T1000 (cell line): ENCODE measurements around the gene UBIAD1.
"Not testable (repeated sequence)": the region's sequence is repeated elsewhere in the genome, so short reads cannot be mapped to it uniquely, and the experiment has no call there.

Experiments used
- DNase-seq: peaks from one replicate; lab custom pipeline; 2025; ENCODE audit warnings: mixed read lengths; lab: John Stamatoyannopoulos, UW

Gene UBIAD1

DNA sequence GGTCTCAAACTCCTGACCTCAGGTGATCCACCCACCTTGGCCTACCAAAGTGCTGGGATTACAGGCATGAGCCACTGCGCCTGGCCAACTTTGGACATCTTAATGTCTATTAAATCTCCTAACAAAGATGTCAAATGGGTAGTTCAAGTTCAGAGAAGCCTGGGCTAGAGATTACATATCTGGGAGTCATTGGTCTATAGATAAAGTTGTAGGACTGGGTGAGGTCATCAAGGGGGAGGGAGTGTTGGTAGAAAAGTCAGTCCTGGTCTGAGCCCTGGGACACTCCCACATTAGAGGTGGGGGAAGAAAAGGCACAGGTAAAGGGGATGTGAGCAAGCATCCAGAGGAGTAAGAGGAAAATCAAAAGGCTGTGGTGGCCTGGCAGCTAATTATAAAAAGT is 6.6 kb downstream of the UBIAD1 start:
- no peak for DNase-seq

DNA sequence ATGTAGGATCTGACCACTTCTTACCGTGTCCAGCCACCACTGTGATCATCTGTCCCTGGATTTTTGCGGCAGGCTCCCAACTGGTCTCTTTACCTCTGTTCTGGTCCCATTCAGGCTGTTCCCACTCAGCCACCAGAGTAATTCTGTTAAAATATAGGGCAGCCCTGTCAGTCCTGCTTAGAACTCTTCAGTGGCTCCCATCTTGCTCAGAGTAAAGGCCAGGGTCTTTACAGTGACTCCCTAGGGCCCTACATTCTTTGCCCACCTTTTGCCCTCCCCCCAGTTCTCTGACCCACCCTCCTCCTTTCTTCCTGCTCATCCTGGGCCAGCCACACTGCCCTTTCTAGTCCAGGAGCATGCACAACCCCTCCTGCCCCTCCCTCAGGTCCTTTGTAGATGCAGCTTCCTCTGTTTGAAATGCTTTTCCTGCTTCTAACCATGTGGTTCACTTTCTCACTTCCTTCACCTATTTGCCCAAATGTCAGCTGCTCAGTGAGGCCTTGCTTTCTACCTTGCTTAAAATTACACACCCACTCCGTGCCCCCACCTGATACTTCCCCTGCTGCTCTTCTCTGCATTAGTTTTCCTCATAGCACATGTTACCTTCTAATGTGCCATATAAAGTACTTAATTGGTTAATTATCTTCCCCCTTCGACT is 7.8 kb downstream of the UBIAD1 start:
- DNase-seq: no peak

DNA sequence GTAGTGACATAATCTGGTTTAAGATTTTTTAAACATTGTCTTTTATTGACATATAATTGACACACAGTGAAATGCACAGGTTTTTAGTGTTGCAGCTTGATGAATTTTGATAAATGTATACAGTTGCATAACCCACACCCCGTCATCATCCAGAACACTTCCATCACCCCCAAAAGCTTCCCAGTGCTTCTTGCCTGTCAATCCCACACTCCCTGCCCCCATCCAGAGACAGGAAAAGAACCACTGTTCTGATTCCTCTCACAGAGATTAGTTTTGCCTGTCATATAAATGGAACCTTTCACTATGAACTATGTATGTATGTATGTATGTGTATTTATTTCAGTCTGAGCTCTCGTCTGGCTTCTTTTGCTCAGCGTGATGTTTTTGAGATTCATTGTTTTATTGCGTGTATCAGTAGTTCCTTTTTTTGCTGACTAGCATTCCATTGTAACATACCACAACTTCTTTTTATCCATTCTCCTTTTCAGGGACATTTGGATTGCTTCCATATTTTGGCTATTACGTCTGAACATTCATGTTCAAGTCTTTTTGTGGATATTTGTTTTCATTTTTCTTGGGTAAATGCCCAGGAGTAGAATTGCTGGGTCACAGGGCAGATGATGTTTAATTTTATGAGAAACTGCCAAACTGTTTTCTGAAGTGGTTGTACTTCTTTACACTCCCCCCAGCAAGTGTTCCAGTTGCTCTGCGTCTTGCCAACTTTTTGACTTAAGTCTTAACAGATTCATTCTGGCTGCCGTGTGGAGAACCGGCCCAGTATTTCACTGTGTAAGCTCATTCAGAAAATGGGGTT is 8.7 kb downstream of the UBIAD1 start:
- no peak for DNase-seq

DNA sequence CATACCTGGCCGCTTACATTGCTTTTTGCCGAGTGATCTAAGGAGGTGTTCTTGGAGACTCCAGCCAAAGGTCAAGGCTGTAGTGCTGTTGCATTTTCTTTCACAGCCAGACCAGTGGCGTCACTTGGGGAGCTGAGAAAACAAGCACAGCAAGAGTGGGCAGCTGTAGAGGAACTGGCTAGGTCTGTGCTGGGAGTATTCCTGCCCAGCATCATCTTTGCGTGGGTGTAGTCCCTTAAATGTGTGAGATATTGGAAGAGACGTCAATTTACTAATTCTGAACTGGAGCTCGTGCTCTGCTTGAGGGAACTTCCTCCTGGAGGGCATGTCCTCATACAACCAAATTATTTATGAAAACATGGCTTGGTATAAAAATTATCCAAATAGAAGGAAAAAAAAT is 10.2 kb downstream of the UBIAD1 start:
- DNase-seq: no peak

DNA sequence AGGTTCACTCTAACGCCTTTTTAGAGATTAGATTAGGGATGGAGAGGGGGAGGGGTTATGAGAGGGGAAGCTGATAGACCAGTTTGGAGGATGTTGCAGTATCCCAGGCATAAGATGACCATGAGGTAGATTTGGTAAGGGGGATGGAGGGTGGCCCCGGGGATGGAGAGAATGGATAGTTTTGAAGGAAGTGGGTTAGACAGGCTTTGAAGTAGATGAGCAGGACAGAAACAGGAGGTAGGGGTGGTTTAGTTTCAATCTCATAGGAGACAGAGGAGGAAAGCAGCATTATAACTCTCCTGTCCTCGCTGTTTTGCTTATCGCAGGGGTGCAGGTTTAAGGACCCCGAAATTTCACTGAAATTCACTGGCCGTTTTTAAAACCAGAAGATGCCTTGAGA is 11.8 kb downstream of the UBIAD1 start:
- DNase-seq: no peak

DNA sequence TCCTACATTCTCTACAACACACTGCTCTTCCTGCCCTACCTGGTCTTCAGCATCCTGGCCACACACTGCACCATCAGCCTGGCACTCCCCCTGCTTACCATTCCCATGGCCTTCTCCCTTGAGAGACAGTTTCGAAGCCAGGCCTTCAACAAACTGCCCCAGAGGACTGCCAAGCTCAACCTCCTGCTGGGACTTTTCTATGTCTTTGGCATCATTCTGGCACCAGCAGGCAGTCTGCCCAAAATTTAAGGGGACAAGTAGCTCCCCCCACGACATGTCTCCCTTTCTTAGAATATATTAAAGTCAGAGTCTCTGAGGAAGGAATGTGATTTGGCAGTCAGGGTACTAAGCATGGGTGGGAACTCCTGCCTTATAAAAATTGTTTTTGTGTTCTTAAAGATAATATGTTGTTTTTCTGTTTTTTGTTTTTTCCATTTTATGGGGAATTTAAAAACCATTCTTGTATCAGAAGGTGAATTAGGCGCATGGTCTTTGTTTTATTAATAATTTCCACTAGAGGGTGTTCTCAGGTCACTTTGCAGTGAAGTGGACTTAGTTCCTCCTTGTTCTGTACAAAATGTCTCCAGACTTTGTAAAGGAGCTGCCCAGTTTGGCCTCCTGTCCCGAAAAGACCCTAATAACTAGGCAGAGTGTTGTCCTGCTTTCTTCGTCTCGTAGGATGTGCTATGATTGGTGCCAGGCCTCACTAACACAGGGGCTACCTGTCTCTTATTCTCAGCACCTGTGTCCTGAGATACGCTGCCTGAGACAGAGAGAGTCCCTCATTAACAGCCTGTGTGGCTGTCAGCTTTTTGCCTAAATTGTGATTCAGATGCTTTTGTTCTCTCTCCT is 13.1 kb downstream of the UBIAD1 start:
- DNase-seq: no peak

DNA sequence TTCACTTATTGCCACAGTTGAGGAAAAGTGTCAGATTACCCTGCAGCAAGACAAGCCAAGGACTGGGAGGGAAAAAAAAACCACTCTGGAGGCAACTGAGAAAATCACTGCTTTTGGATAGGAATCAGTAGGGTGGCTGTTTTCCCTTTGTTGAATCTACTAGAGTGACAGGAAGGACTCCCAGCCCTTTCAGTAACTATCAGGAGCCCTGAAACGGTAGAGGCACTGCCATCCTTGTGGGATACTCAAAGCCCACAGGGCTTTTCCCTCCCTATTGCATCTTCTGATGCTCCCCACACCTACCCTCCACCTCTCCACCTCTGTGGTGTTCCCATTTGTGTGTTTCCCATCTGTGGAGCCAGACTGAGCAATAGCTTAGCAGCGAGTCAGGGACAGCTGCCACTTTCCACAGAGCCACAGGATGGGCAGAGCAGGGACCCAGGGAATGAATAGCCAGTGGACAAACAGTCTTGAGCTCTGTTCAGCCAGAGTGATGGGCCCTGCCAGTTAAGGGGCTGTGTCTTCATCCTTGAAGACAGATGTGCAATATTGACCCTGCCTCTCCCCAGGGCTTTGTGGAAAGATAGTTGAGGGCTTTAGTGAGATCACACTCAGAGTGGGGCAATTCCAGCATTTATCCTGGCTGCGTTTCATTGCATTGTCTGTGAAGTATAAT is 13.9 kb downstream of the UBIAD1 start:
- no peak for DNase-seq

DNA sequence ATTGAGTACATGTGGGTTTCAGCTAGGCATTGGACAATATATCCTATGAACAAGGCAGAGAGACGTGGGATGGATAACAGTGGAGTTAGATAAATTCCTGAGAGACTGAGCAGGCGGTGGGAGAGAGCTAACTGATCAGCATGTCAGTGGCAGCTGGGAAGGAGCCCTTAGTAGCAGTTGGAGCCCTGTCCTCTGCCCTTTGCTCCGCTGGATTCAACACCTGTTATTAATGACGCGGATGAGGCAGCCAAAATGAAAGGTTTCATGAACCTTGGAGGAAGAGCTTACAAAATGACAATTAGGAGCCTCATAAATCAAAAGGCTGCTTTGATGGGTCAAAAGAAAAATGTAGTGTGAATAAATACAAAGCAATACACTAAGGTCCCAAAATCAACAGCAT is 16.1 kb downstream of the UBIAD1 start:
- no peak for DNase-seq

DNA sequence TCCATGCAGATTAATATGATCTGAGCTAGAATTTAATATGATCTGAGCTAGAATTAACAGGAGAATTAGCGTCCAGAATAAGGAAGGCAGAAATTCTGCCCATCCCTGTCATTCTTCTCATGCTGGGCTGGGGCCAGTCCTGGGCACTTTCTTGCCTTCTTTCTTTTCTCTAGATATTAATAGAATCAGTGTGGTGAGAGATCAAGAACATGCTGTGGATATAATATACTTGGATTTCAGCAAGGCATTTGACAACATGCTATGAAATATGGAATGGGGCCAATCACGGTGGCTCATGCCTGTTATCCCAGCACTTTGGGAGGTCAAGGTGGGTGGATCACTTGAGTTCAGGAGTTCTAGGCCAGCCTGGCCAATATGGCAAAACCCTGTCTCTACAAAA is 18.1 kb downstream of the UBIAD1 start:
- DNase-seq: no peak

DNA sequence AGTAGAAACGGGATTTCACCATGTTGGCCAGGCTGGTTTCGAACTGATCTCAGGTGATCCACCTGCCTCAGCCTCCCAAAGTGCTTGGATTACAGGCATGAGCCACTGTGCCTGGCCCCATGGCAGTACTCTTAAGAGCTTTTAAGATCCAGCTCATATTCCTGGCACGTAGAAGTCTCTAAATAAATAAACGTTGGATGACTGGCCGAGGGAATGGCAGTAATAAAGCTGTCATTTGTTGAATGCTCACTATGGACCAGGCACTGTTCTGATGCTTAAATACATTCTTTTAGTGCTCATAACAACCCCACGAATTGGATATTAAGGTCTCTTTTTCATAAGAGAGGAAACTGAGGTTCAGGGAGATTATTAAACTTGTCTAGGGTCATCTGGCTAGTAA is 20.9 kb downstream of the UBIAD1 start:
- no peak for DNase-seq

DNA sequence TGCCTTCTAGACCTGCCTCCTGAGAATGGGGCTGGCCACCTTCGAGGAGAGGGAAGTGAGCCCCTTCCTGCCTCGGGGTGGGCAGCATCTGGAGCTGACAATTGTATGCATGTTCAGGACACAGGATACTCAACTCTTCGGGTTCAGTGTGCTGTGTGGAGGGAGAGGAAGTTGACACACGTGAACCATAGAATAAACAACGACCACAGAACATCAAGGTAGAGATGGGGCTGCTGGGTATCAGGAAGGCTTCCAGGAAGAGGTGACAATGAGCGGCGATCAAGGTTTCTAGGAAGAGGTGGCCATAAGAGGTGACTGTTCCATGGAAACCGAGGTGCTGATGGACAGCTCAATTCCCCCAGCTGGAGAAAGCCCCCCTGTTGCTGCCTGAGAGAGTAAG is 22.0 kb downstream of the UBIAD1 start:
- DNase-seq: no peak

DNA sequence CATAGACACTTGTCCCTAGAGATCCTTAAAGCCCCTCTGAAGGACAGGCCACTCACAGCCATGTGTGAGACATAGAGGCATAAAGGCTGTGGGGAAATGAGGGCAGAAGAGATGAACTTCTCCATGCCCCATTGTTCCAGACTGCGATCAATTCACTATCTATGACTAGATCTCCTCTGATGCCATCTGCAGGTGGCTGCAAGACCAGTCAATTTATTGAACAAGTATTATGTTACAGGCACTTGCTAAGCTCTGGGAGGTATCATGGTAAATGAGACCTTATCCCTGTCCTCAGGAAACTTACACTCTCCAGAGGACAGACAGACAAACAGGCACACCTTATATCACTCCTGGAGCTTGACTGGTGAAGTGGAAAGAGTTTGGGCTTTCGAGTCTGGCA is 22.9 kb downstream of the UBIAD1 start:
- DNase-seq: no peak

DNA sequence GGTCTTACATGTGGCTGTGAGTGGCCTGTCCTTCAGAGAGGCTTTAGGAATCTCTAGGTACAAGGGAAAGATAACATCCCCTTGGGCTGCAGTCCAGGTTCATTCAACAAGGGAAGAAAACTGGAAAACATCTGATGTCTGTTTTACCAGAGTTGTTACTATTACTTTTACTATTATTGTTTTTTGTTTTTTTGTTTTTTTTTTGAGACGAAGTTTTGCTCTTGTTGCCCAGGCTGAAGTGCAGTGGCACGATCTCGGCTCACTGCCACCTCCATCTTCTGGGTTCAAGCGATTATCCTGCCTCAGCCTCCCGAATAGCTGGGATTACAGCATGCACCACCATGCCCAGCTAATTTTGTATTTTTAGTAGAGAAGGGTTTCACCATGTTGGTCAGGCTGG is 24.8 kb downstream of the UBIAD1 start:
- not testable (repeated sequence) for DNase-seq

DNA sequence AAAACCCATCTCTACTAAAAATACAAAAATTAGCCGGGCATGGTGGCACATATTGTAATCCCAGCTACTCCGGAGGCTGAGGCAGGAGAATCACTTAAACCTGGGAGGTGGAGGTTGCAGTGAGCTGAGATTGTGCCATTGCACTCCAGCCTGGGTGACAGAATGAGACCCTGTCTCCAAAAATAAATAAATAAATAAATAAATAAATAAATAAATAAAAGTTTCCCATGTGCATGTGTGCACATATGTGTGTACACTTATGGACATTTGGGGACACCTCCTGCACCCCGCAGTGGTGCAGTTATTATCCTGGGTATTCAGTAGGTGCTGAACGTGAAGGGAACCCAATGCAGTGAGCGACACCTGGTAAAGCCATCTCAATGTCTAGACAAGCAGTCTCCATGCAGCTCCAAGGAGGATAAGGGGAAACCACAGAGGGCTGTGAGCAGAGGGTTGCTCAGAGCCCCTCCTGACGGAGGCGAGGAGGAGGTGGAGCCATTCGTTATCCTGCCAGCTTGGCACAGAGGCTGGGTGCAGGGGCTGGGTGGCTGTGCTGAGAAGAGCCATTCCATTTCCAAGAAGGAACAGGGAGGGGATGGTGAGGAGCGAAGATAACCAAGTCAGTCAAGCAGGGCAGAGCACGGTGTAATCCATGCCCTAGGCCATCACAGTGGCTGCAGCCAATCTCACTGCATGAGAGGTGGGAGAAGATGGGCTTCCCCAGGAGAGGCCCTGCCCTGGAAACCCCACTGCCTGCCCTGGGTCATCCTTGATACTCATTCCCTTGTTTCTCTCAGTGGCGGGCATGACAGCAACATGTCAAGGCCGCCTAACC is 25.6 kb downstream of the UBIAD1 start:
- DNase-seq: no peak

DNA sequence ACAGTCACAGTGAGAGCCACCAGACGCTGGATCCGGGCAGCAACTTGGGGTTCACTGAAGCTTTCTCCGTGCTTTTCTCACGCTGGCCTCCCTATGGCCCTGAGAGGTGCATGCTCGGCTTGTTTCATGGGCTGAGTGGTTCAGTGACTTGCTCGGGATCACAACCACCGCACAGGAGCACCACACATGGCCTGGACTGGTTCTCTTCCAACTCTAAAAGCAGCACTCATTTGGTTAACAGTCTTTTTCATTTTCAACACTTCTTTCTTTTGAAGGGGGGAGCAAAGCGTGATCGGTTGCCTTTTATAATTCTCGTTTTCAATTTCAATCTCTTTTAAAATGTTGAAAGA is 26.2 kb downstream of the UBIAD1 start:
- DNase-seq: no peak

DNA sequence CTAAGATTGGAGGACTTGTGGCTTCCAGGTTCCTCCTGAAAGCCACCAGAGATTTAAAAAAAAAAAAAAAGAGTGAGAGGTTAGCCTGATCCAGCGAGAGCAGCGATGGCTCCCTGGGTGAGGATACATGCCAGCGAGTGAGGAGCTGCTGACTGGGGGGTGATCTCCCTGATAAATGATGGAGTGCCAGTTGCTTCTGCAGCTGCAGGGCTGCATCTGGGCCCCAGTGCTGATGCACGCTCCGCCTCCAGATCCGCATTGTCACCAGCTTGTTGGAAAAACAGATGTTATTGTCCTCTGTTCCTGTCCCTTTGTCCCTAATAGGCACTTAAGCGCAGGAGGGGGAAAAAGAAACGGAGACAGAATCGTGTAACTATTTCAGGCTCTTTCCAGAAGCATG is 28.6 kb downstream of the UBIAD1 start:
- no peak for DNase-seq

DNA sequence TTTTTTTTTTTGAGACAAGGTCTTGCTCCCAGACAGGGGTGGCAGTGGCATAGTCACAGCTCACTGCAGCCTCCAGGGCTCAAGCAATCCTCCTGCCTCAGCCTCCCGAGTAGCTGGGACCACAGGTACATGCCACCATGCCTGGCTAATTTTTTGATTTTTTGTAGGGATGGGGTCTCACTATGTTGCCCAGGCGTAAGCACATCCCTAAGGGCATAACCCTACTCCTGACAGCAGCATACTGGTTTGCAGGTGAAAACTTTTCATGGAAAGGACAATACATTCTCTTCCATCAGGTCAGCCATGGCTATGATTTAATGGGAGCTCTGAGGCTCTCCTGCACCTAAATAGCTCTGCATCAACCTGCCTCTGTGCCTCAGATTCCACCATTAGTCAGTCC is 29.4 kb downstream of the UBIAD1 start:
- DNase-seq: no peak

DNA sequence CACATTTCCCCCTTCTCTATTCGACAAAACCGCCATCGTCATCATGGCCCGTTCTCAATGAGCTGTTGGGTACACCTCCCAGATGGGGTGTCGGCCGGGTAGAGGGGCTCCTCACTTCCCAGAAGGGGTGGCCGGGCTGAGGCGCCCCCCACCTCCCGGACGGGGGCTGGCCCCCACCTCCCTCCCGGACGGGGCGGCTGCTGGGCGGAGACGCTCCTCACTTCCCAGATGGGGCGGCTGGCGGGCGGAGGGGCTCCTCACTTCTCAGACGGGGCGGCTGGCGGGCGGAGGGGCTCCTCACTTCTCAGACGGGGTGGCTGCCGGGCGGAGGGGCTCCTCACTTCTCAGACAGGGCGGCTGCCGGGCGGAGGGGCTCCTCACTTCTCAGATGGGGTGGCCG is 32.5 kb downstream of the UBIAD1 start:
- DNase-seq: not testable (repeated sequence)

DNA sequence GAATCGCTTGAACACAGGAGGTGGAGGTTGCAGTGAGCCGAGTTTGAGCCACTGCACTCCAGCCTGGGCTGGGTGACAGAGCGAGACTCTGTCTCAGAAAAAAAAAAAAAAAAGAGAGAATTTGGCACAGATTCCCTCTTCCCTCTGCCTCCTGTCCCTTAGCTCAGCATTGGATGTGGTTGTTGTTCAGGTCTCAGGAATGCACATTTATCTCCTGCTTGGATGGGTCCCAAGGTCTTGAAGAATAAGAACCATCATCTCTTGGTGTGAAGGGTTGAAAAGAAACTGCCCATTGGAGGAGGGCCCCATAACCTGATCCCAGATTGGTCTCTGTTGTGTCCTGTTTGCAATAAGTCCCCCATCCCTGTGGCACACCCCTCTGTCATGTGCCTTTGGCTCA is 34.9 kb downstream of the UBIAD1 start:
- no peak for DNase-seq

DNA sequence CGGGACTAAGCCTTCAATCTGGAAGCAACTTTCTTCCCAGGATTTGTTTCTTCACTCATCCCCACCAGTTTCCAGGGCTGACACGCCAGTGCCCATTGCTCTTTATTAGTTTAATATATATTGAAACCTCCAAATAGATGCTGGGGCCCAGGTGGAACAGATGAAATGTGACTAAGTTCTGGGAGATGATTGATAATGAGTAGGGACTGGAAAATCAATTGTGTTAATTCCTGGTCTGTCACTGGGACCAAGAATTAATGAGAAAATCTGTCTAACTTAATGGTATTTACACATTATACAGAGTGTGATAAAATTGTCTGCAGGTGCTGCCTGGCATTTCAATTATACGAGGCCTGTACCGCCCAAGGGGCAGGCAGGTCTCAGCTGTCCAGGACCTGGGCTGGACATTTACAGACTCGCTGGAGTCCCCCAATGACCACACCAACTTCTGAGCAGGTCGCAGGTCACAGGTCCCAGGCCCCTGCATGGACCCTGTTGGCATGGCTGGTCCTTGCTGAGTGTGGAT is 35.8 kb downstream of the UBIAD1 start:
- no peak for DNase-seq

DNA sequence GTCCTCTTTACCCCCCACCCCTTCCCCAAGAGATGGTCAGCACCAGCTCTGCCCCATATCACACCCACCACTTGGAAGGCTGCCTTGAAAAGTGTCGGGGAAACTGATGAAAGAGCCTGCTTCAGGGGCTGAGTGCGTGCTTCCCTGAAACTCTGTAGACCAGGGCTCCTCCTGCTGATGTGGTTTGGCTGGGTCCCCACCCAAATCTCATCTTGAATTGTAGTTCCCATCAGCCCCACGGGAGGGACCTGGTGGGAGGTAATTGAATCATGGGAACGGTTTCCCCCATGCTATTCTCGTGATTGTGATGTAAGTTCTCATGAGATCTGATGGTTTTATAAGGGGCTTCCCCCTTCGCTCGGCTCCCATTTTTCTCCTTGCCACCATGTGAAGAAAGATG is 36.4 kb downstream of the UBIAD1 start:
- DNase-seq: no peak
